ENCODE measurements around the gene SVIL.
"Not testable (repeated sequence)": the region's sequence is repeated elsewhere in the genome, so short reads cannot be mapped to it uniquely, and the experiment has no call there.

SVIL gene

DNA sequence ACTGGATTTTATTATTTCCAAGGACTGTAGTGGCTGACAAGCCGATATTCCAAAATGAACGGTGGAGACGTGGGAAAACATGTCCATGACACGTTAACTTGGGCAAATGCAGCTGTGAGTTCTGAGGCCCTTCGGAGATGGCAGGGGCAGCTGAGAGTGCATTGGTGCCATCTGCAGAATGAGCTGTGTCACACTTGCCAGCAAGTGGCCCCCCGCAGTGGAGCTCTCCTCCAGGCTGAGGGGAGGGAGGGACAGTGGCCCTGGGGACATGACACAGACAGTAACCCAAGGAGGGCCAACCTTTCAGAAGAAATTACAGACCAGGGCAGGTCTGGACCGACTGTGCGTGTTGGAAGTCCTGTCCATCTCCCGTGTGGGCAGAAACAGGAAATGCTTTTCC, 139.4 kb downstream of the SVIL start:
- TF ChIP-seq, protein P1, sequence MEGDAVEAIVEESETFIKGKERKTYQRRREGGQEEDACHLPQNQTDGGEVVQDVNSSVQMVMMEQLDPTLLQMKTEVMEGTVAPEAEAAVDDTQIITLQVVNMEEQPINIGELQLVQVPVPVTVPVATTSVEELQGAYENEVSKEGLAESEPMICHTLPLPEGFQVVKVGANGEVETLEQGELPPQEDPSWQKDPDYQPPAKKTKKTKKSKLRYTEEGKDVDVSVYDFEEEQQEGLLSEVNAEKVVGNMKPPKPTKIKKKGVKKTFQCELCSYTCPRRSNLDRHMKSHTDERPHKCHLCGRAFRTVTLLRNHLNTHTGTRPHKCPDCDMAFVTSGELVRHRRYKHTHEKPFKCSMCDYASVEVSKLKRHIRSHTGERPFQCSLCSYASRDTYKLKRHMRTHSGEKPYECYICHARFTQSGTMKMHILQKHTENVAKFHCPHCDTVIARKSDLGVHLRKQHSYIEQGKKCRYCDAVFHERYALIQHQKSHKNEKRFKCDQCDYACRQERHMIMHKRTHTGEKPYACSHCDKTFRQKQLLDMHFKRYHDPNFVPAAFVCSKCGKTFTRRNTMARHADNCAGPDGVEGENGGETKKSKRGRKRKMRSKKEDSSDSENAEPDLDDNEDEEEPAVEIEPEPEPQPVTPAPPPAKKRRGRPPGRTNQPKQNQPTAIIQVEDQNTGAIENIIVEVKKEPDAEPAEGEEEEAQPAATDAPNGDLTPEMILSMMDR (IDR thresholded peaks at IDR 0.05; ENCODE audit: extremely low read depth, insufficient read depth, missing control alignments) = no peak
- in situ Hi-C loops (cut with MboI; ENCODE audit: low pct_unique_long_range_greater_than_20kb, low sequenced_read_pairs, unreplicated experiment) = no loop called here
- no peak for DNase-seq (ENCODE audit: low spot score)

DNA sequence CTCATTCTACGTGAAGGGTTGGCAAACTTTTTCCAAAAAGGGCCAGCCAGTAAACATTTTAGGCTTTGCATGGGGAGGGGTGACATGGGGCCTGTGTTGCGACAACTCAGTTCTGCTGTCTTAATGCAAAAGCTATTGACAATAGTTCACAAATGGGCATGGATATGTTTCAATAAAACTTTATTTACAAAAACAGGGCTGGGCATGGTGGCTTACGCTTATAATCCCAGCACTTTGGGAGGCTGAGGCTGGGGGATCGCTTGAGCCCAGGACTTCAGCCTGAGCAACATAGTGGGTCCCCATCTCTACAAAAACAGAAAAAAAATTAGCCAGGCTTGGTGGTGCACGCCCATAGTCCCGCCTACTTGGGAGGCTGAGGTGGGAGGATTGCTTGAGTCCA, 141.1 kb downstream of the SVIL start:
- TF ChIP-seq, protein P1 (IDR thresholded peaks at IDR 0.05; ENCODE audit: extremely low read depth, insufficient read depth, missing control alignments) = no peak
- no peak for DNase-seq (ENCODE audit: low spot score)
- in situ Hi-C loops (cut with MboI; ENCODE audit: low pct_unique_long_range_greater_than_20kb, low sequenced_read_pairs, unreplicated experiment) = no loop called here

DNA sequence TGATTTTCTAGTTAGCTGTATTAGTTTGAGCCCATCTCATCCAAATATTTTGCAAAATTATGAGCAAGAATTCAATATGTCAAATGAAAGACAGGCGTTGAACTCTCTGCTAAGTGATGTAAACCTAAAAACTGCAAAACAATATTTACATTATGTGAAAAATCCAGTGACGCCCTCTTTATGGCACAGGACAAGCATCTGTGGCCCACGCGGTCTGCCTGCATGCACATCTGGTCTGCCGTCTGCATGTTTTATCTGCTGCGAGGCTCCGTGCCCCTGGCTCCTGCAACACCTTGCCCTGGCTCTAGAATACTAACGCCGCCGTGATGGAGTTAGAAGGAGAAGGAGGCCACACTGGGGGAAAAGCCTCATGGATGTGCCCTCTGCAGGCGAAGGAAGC, 142.0 kb downstream of the SVIL start:
- TF ChIP-seq, protein P1 (IDR thresholded peaks at IDR 0.05; ENCODE audit: extremely low read depth, insufficient read depth, missing control alignments) = no peak
- DNase-seq (ENCODE audit: low spot score) = no peak
- in situ Hi-C loops (cut with MboI; ENCODE audit: low pct_unique_long_range_greater_than_20kb, low sequenced_read_pairs, unreplicated experiment) = no loop called here

DNA sequence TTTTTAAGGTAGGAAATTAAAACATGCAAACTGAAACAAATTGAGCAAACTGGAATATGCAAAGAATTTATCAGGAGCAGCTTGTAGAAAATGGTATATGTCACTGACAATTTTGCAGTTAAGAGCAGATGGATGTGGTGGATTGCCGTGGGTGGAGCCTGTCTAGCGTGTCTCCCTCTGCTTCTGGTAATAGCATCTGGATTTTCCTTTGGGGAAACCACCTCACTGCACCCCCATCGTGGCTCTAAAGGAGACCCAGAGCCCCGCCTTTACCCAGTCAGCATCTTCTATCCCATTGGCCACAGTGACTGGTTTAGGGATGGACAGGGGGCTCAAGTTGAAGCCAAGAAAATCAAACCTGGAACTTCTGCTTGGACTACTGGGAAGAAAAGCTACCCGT, 142.9 kb downstream of the SVIL start:
- DNase-seq (ENCODE audit: low spot score) = no peak
- in situ Hi-C loops (cut with MboI; ENCODE audit: low pct_unique_long_range_greater_than_20kb, low sequenced_read_pairs, unreplicated experiment) = no loop called here
- TF ChIP-seq, protein P1 (IDR thresholded peaks at IDR 0.05; ENCODE audit: extremely low read depth, insufficient read depth, missing control alignments) = no peak

DNA sequence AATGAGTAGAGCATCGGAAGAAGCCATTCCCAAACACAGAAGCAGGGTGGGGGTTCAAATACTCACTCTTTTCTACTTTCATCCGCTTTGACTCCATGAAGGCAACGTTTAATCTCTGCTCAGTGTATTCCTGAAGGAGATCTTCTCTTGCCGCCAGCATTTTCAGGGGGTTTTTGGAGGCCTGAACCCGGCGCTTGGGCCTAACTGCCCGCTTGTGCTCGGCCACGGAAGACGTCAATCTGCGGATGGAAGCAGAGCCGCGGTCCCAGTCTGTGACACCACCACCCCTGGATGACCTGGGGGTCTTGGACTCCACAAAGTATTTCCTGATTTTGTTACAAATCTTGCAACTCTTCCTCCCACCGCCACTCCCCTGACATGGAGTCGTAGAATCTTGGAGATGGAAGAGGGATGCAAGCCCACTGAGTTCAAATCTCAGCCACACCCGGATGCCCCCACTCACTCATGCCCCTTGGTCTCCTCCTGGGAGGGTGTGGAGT, 143.9 kb downstream of the SVIL start:
- in situ Hi-C loops (cut with MboI; ENCODE audit: low pct_unique_long_range_greater_than_20kb, low sequenced_read_pairs, unreplicated experiment); DNase-seq (ENCODE audit: low spot score): not testable (repeated sequence)

DNA sequence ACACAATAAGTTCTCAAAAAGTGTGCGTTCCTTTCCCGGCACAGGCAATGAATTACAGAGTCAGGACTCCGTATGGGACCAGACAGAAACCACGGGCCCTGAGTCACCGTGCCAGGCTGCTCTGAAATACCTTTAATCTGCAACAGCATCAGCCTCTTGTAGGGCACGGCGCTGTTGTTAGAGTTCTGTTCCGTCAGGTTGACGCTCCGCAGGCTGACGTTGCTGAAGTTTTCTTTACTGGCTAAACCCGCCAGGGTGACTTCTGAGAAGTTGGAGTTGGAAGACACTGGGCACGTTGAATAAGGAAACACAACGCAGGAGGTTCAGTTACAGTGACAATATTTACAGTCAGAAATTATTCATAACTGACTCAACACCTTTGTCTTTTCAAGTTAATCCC, 146.3 kb downstream of the SVIL start:
- in situ Hi-C loops (cut with MboI; ENCODE audit: low pct_unique_long_range_greater_than_20kb, low sequenced_read_pairs, unreplicated experiment); DNase-seq (ENCODE audit: low spot score): not testable (repeated sequence)

DNA sequence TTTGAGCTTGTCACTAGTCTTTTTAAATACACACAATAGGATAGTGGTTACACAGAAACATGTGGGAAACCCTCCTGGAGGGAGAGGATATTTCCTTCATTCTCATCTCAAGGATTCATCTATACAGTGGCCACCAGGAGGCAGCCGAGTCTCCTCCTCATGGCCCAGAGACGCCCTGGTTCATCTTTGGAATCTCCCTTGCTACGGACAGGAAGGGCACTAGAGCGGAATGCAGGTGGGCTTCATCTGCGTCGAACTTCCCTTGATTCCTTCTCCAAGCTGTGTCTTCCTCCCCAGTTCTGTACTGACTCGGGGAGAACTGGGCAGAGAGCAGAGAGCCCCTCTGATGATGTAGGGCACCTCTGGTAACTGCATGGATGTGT, 146.9 kb downstream of the SVIL start:
- in situ Hi-C loops (cut with MboI; ENCODE audit: low pct_unique_long_range_greater_than_20kb, low sequenced_read_pairs, unreplicated experiment); DNase-seq (ENCODE audit: low spot score): not testable (repeated sequence)

DNA sequence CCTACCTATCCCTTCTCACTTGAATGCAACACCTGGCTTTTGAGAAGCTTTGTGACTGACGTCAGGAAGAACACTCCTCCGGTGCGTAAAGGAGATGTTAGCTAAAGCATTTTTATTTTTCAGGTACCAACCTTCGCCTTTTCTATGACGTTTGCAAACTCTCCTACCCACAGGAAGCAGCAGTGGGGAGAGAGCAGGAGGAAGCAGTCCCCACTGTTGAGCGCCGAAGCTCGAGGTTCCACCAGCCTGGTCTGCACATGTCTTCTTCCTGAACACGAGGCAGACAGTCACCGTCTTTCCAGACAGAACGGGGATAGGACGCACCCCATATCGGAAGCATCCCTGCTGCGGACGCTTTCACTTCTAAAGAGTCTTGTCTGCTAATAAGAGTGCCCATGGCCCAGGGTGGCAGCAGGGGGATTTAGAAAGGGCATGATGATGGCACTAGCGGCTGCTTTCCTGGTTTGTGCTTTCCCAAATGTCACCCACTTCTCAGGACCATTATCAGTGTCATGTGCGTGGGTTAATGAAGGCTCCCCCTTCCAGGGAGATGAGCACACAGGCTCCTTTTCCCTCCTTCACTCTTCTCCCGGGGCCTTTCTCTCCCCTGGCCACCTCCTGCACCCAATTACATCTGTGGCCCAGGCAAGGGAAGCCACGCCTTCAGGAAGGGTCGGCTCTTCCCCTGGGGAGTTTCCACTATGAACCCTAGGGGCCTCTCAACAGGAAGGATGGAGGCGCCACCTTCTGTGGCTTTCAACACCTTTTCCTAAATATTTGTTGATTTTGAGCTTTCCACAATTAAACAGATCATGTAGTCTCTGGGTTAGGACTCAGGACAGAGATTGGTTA, 147.5 kb downstream of the SVIL start:
- DNase-seq (ENCODE audit: low spot score); in situ Hi-C loops (cut with MboI; ENCODE audit: low pct_unique_long_range_greater_than_20kb, low sequenced_read_pairs, unreplicated experiment): not testable (repeated sequence)

DNA sequence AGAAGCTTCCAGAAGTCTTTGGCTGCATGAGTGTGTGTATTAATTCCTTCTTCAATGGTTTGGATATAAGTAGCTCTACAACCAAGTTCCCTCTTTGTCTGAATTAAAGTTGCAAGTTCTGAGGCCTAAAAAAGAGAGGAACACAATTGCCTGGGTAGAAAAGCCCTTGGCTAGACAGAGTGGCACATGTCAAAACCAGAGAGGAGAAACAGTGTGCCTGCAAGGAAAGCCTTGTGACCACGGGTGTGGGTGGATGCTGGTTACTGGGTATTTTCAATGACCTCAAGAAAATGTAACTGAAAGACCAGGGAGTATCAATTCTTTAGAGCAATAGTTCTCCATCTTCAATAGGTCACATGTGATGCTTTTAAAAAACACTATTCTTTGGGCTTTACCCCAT, 148.3 kb downstream of the SVIL start:
- in situ Hi-C loops (cut with MboI; ENCODE audit: low pct_unique_long_range_greater_than_20kb, low sequenced_read_pairs, unreplicated experiment) = no loop called here
- TF ChIP-seq, protein P1 (IDR thresholded peaks at IDR 0.05; ENCODE audit: extremely low read depth, insufficient read depth, missing control alignments) = no peak
- no peak for DNase-seq (ENCODE audit: low spot score)

DNA sequence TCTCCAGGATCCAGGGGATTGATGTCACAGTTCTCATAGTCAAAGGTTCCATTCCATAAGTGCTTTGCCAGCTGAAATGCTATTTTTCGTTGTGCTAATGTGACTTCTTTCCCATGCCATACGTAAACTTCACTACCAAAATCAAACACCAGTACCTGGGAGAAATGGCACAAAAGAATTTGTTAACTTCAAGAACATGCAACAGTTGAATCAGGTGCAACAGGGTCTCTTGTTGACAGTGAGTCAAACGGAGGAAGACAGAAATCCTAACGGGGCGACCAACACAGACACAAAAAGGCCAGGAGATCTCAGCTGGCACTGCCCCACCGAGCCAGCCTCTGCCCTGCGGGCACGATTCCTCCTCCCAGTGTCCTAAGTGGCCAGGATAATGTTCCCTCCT, 150.1 kb downstream of the SVIL start:
- DNase-seq (ENCODE audit: low spot score); in situ Hi-C loops (cut with MboI; ENCODE audit: low pct_unique_long_range_greater_than_20kb, low sequenced_read_pairs, unreplicated experiment): not testable (repeated sequence)
